Caco-2 (cell line): ENCODE data around the gene MTOR. TPM values are rescaled to one million over a fixed set of nuclear protein-coding genes. Genes with fewer than 3 reads are reported as not detected.

ENCODE experiments used
- BruUV-seq: library from RNA; stranded (reverse); fragments of 400-500 nt; replicated peaks from 2 replicates; lab custom pipeline; 2021; lab: Mats Ljungman, UMichigan
- CTCF ChIA-PET: fragments of 300-600 bp; sonication (Branson Sonifier 250); formaldehyde crosslinking; loops from one replicate; lab custom pipeline; 2022; ENCODE audit warnings: antibody characterized with exemption; lab: Charles Lee
- POLR2A ChIA-PET: fragments of 300-600 bp; sonication (Branson Sonifier 250); formaldehyde crosslinking; loops from one replicate; lab custom pipeline; 2022; ENCODE audit warnings: antibody characterized with exemption; lab: Charles Lee
- DNase-seq, 2 experiments: peaks; one replicate each; pipeline versions ENCODE4 v3.0.0 to v3.0.0-alpha.2; 2020 to 2022
- H3K27me3 ChIP-seq: replicated peaks from 2 replicates; pipeline ENCODE4 v1.6.0; 2011; ENCODE audit warnings: low read length; ENCODE audit not compliant: control insufficient read depth, insufficient read depth
- H3K36me3 ChIP-seq: 2 replicates; pipeline ENCODE4 v1.5.1; 2011; ENCODE audit warnings: low read length; ENCODE audit not compliant: control insufficient read depth, insufficient read depth
- H3K4me1 ChIP-seq: fragments of 250-450 bp; sonication (Bioruptor Pico); 2 replicates; pipeline ENCODE4 v1.5.1; 2020; ENCODE audit warnings: mild to moderate bottlenecking
- H3K4me3 ChIP-seq: 2 replicates; pipeline ENCODE4 v1.5.1; 2011; ENCODE audit warnings: low read depth, mild to moderate bottlenecking, control low read depth, low read length
- H3K9me3 ChIP-seq: fragments of 250-450 bp; sonication (Bioruptor Pico); 2 replicates; pipeline ENCODE4 v1.5.1; 2020; ENCODE audit warnings: mild to moderate bottlenecking, moderate library complexity
- H3K27ac Mint-ChIP-seq: one replicate; pipeline ENCODE4 v1.8.0; 2022; ENCODE audit warnings: mixed read lengths; ENCODE audit not compliant: unreplicated experiment
- H3K27me3 Mint-ChIP-seq: one replicate; pipeline ENCODE4 v1.8.0; 2022; ENCODE audit warnings: mixed read lengths; ENCODE audit not compliant: insufficient read depth, unreplicated experiment
- H3K36me3 Mint-ChIP-seq: one replicate; pipeline ENCODE4 v1.8.0; 2022; ENCODE audit warnings: mild to moderate bottlenecking, mixed read lengths; ENCODE audit not compliant: insufficient read depth, unreplicated experiment
- H3K4me1 Mint-ChIP-seq: one replicate; pipeline ENCODE4 v1.8.0; 2022; ENCODE audit warnings: low read depth, mixed read lengths; ENCODE audit not compliant: unreplicated experiment
- H3K4me3 Mint-ChIP-seq: one replicate; pipeline ENCODE4 v1.8.0; 2022; ENCODE audit warnings: mild to moderate bottlenecking, moderate library complexity, mixed read lengths; ENCODE audit not compliant: unreplicated experiment
- H3K9me3 Mint-ChIP-seq: one replicate; pipeline ENCODE4 v1.8.0; 2022; ENCODE audit warnings: mixed read lengths; ENCODE audit not compliant: unreplicated experiment
- CTCF ChIP-seq, 2 experiments: fragments of 200-600 bp in 1 of 2; IDR thresholded peaks; 1 replicate in 1 of 2; 2 replicates in 1 of 2; pipeline versions ENCODE4 v1.5.1 to v1.8.0; 2011 to 2022; ENCODE audit warnings: antibody characterized with exemption in 1 of 2, control low read depth in 1 of 2, inconsistent platforms in 1 of 2, low read depth in 1 of 2, low read length in 1 of 2, mild to moderate bottlenecking in 1 of 2, moderate library complexity in 1 of 2; ENCODE audit not compliant: insufficient read depth in 1 of 2, severe bottlenecking in 1 of 2, unreplicated experiment in 1 of 2
- intact Hi-C: fragments of 100-400 bp; cut with micrococcal nuclease; formaldehyde crosslinking; loops from one replicate; pipeline ENCODE4 v1.10.0; 2022; ENCODE audit not compliant: unreplicated experiment
- total RNA-seq: library from RNA; stranded (reverse); gene quantifications from 2 replicates; pipeline ENCODE4 v1.2.3, GENCODE V29; 2022

Gene MTOR
- total RNA-seq, 1 experiment from 2014 or later: 45.7 TPM

GRCh38 chr1:11187931-11188330, 74.4 kb downstream of the MTOR start:
- Mint-ChIP-seq H3K27ac (no peak overlapping the region), H3K36me3 (peaks cover 10% of the 10 kb centered on the region), H3K27me3 (no peaks in the 10 kb centered on the region), H3K9me3 (no peaks in the 10 kb centered on the region), H3K4me1 (no peaks in the 10 kb centered on the region), H3K4me3 (no peak overlapping the region)
- Histone ChIP-seq H3K4me3 (no peak overlapping the region), H3K9me3 (no peaks in the 10 kb centered on the region), H3K27me3 (no peaks in the 10 kb centered on the region), H3K4me1 (no peaks in the 10 kb centered on the region), H3K36me3 (no peaks in the 10 kb centered on the region)
- DNase-seq: no peak
- no TSS peak for BruUV-seq
- ChIA-PET CTCF (no interaction called here), POLR2A (no interaction called here)
- TF ChIP-seq CTCF (IDR thresholded peaks at IDR 0.05; ENCODE audit: insufficient read depth in 1 of 2, low read depth in 1 of 2, low read length in 1 of 2, severe bottlenecking in 1 of 2, unreplicated experiment in 1 of 2): no peak
- intact Hi-C loops: no loop called here

GRCh38 chr1:11187494-11187893, 74.9 kb downstream of the MTOR start:
- no peak for TF ChIP-seq CTCF (IDR thresholded peaks at IDR 0.05; ENCODE audit: insufficient read depth in 1 of 2, low read depth in 1 of 2, low read length in 1 of 2, severe bottlenecking in 1 of 2, unreplicated experiment in 1 of 2)

GRCh38 chr1:11187000-11187399, 75.4 kb downstream of the MTOR start:
- intact Hi-C loops: no loop called here
- Histone ChIP-seq H3K9me3 (no peaks in the 10 kb centered on the region), H3K4me1 (no peaks in the 10 kb centered on the region), H3K4me3 (no peak overlapping the region), H3K27me3 (no peaks in the 10 kb centered on the region), H3K36me3 (no peaks in the 10 kb centered on the region)
- no peak for DNase-seq
- Mint-ChIP-seq H3K27ac (no peak overlapping the region), H3K4me3 (no peak overlapping the region), H3K9me3 (no peaks in the 10 kb centered on the region), H3K36me3 (peaks cover 7% of the 10 kb centered on the region), H3K4me1 (no peaks in the 10 kb centered on the region), H3K27me3 (no peaks in the 10 kb centered on the region)
- no TSS peak for BruUV-seq
- TF ChIP-seq CTCF (IDR thresholded peaks at IDR 0.05; ENCODE audit: insufficient read depth in 1 of 2, low read depth in 1 of 2, low read length in 1 of 2, severe bottlenecking in 1 of 2, unreplicated experiment in 1 of 2): no peak
- ChIA-PET POLR2A (no interaction called here), CTCF (interaction anchor here (0.9 kb wide), 1 partner anchor 149 kb away, joined by 3 read pairs; no protein-coding TSS in a partner anchor)

More at GRCh38 chr1:11187494-11187893, 74.9 kb downstream of the MTOR start:
- no peaks in the 10 kb centered on the region for H3K27me3 Mint-ChIP-seq
- ChIA-PET CTCF (no interaction called here), POLR2A (no interaction called here)
- H3K4me1 ChIP-seq: no peaks in the 10 kb centered on the region
- H3K27me3 ChIP-seq: no peaks in the 10 kb centered on the region
- H3K4me3 ChIP-seq: no peak overlapping the region
- H3K36me3 ChIP-seq: no peaks in the 10 kb centered on the region
- BruUV-seq: no TSS peak
- H3K4me1 Mint-ChIP-seq: no peaks in the 10 kb centered on the region
- H3K9me3 Mint-ChIP-seq: no peaks in the 10 kb centered on the region
- peaks cover 10% of the 10 kb centered on the region for H3K36me3 Mint-ChIP-seq
- DNase-seq: no peak
- no peak overlapping the region for H3K4me3 Mint-ChIP-seq
- no peak overlapping the region for H3K27ac Mint-ChIP-seq
- intact Hi-C loops: no loop called here
- H3K9me3 ChIP-seq: no peaks in the 10 kb centered on the region
